ENCODE measurements around the gene HDAC4.

Gene HDAC4

GRCh38 chr2:239033801-239034560 is 366.8 kb downstream of the HDAC4 start:
- FAIRE-seq: no peak

GRCh38 chr2:239029958-239030357 is 370.9 kb downstream of the HDAC4 start:
- FAIRE-seq: no peak

- no peak for FAIRE-seq
Observed at GRCh38 chr2:239028253-239028619, 372.6 kb downstream of the HDAC4 start.

- no peak for FAIRE-seq
Observed at GRCh38 chr2:239027391-239028252, 373.2 kb downstream of the HDAC4 start.

DNA sequence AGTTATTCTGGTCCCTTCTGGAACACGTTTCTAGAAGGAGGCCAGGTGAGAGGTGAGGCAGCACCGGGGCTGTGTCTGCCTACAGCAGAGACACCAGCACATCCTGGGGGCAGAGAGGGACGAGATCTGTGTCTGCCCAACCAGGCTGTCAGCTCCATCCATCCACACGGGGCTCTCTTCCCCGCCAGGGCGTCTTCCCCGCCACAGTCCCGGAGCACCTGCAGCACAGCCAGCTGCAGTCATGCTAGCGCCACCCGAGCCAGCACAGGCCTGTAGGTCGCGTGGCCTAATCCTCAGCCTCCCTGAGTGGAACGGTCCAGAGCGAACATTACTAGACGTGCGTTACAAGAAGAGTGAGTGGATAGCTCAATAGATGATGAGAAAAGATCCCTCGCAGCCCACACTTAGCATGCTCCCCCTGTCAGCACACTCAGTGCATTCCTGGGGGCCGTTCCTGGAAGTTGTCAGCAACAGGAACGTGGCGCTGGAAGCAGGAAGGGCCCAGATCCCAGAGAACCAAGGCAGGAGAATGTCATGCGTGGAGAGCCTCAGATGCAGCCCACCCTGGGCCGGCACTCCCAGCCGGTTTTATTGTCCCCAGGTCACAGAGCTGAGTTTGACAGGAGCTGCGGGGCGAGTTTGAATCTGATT is 374.0 kb downstream of the HDAC4 start:
- FAIRE-seq: no peak

- FAIRE-seq: no peak
Observed at GRCh38 chr2:239025951-239026461, 374.8 kb downstream of the HDAC4 start.

- no peak for FAIRE-seq
Observed at GRCh38 chr2:239025096-239025801, 375.6 kb downstream of the HDAC4 start.

- FAIRE-seq: no peak
Observed at GRCh38 chr2:239024226-239024625, 376.6 kb downstream of the HDAC4 start.

GRCh38 chr2:239022437-239023260 is 378.2 kb downstream of the HDAC4 start:
- no peak for FAIRE-seq

GRCh38 chr2:239021651-239022436 is 379.0 kb downstream of the HDAC4 start:
- no peak for FAIRE-seq

DNA sequence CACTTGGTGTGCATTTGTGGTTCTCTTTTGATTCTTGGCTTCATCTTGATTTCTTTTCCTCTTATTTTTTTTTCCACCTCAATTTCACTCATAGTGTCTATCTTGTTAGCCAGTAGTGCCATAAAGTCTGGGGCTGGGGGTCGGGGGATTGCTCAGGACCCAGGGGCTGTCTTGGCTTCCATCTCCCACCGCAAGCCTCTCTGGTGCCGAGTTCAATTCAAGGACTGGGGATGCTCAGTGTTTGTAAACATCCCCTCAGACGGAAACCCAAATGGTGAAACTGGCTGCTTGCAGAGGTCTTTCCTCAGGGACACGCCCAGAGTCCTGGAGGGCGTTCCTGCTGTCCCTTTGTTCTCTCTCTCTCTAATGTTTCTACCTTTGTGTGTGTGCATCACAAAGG is 379.6 kb downstream of the HDAC4 start:
- no peak for FAIRE-seq

DNA sequence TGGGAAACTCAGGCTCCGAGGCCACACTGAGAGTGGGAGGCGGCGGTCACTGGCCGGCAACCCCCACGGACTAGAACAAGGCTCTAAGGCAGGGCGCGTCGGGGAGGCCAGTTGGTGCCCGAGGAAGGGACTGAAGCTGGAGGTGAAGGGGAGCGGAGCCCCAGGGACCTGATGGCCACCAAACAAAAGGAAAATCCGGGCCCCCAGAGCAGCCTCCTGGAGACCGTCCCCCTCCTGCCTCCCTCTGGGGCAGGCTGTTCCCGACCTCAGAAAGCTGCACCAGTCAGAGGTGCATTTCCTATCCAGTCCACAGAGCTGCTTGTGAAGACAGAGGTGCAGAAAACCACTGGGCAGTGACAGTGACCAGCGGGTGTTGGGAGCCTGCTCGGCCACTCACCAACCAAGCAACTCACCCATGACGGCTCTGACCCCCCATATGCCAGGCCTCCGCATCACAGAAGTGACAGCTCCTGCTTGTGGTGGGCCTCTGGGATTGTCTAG is 380.2 kb downstream of the HDAC4 start:
- FAIRE-seq: no peak

DNA sequence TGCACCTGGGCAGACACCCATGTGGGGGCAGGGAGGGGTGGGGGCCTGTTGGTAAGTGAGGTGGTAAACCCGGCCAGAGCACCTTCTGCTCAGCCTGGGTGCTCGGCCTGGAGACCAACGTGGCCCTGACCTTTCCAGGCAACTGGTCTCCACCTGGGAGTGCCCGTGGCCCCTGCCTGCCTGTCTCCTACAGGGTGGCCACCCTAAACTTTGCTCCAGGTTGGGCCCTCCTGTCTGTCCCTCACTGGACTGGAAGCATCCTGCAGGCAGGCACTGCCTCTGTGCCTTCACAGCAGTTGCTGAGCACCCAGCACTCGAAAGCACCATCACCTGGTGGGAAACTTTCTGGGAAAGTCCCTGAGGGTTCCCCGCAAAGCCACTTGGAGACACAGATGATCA is 381.6 kb downstream of the HDAC4 start:
- no peak for FAIRE-seq

DNA sequence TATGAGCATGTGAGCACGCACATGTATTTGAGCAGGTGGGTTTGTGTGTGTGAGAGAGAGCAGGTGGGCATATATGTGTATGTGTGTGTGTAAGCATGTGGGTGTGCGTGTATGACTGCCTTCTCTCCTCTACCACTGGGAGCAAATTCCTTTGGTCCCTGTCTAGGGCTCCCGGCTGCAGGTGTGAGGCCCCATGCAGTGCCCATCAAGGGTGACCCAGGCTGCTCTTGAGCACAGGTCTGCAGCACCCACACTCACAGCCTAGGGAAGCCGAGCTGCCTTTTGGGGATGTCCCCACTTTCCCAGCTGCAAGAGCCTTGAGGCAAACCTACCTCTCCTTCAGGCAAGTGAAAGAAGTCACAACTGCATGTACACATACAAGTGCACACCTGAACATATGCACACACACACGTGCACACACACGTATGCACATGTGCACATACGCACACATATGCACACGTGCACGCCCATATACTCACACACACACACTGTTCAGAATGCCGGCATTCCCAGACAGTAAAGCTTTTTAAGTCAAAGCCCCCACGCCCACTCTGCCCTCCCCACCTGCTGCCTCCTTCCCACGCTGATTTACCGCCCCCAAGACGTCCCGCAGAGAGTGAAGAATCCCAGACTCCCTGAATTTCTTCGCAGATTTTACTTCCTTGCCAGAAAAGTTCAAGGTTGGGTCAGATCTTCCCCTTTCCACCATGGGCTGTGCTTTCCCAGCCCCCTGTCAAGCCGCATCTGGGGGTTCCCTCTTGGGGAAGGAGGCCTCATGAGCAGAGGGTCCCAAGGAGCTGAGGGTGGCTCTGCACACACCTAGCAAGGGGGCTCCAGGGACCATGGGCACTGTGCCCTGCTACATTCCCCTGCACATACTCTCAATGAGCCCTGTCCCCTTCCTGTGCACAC is 382.3 kb downstream of the HDAC4 start:
- FAIRE-seq: no peak

- FAIRE-seq: no peak
Observed at GRCh38 chr2:239017491-239018098, 383.2 kb downstream of the HDAC4 start.

DNA sequence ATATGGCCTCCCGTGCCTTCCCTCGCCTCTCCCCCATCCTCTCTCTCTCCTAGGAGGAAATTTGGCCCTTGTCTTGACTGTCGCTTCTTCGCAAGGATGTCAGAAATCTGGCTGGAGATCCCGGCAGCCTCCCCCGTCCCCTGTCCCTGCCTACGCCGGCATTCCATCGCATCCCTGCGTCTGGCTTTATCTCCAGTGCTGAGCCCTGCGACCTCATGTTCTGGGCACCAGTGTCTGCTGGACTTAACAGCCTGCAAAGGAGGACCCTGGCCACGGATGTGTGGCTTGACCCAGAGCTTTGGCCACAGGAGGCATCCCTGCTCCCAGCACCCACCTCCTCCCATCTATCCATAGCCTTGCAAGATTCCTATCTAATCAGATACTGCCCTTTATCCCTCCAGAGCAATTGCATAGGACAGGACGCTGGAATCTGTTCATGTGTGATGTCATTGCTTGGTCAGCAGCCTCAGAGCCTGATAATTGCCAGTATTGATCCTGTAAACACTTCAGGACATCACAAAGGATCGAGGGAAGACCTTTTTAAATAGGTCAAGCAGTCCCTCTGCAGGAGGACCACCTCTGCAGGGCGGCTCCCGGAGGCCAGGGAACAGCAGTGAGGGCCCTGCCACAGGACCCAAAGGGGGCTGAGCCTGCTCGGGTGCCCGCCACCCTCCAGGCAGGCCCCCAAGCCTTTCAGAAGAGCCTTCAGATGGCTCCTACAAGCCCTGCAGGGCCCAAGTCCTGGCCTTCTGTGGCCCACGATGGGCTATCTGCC is 384.7 kb downstream of the HDAC4 start:
- no peak for FAIRE-seq

DNA sequence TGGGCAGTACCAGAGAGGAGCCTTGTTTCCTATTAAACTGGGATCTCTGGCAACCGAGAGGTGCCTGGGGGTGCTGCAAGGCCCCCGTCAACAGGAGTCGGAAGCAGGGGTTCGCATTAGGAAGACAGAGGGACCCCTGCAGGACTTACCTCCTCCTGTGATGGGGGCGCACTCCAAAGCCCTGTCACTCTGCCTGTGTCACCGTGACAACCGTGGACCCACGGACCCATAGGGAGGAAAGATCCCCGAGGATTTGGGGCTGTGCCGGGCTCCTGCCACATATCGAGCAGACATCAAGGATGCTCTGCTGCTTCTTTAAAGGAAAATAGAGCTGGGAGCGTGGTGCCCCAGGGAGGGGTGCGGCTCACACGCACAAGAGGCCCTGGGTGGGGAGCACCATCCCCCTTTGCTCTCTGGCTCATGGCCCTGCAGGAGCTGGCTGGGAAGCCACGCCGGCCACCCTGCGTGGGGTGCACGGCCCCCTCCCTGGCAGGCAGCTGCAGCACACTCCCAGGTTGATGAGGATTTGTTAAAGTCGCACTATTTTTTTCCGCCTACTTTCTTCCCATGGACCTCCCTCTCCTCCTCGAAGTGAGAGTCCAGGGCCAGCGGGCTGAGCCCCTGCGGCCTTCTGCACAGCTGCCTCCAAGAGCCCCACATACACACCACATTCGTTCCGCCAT is 385.5 kb downstream of the HDAC4 start:
- FAIRE-seq: no peak
